ENCODE results near the gene NAAA. TPM values are rescaled to one million over a fixed set of nuclear protein-coding genes. Genes with fewer than 3 reads are reported as not detected.

The NAAA gene
- 10 to 100 TPM; 27.1 to 33.8 (median 30.4) TPM for total RNA-seq (2021; fragmentation: NEBNext Ultra II Directional; extraction: Animal tissue kit (Norgen Biotek cat#: 25700))
- long read RNA-seq, transcript NAAA-201 (11 exons, 1,900 nt), result major isoform, 16 of 52 reads
- long read RNA-seq, transcript NAAA-206 (9 exons, 1,300 nt), result minor isoform, 8 of 52 reads
- long read RNA-seq, partial matches to known transcripts, result 2 of 52 reads
- long read RNA-seq, other reads (novel, unspliced or antisense), result 23 of 52 reads

DNA sequence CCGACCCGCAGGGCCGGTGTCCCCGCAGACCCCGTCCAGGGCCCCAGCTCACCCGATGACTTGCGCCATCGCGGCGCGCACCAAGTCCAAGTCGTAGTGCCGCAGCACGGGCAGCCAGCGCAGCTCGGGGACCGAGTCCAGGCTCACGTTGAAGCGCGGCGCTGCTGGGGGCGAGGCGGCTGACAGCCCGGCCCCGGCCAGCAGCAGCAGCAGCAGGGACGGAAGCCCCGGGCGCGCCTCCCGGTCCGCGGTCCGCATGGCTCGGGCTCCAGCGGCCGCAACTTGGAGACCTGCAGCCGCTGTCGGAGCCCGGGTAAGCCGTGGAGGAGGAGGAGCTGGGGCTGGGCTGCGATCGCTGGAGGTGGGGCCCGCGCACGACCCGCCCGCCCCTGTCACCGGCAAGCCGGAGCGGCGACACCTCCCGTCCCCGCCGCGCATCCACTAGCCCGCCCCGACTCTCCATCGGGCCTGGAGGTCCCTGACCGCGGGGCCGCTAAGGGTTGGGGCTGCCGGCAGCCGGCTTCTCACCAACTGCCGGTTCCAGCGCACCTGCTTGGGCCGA lies at the start of gene NAAA:
TSS of gene NAAA (minus strand) at position 322 of the 562 bp plus-strand sequence. CDS start at position 258, 64 bp downstream.
- Mint-ChIP-seq H3K4me1 (ENCODE audit: low read depth) (peaks cover 21% of the 10 kb centered on the region), H3K27ac (peak within 1 kb of the TSS; percentile 88), H3K27me3 (ENCODE audit: insufficient read depth) (peaks cover 2% of the 10 kb centered on the region; the same call in 1 of the 2 replicates), H3K36me3 (ENCODE audit: low read depth) (peaks cover 4% of the 10 kb centered on the region; the same call in 1 of the 2 replicates), H3K9me3 (no peaks in the 10 kb centered on the region), H3K4me3 (peak within 1 kb of the TSS; percentile 96)
- TF ChIP-seq, protein P1, sequence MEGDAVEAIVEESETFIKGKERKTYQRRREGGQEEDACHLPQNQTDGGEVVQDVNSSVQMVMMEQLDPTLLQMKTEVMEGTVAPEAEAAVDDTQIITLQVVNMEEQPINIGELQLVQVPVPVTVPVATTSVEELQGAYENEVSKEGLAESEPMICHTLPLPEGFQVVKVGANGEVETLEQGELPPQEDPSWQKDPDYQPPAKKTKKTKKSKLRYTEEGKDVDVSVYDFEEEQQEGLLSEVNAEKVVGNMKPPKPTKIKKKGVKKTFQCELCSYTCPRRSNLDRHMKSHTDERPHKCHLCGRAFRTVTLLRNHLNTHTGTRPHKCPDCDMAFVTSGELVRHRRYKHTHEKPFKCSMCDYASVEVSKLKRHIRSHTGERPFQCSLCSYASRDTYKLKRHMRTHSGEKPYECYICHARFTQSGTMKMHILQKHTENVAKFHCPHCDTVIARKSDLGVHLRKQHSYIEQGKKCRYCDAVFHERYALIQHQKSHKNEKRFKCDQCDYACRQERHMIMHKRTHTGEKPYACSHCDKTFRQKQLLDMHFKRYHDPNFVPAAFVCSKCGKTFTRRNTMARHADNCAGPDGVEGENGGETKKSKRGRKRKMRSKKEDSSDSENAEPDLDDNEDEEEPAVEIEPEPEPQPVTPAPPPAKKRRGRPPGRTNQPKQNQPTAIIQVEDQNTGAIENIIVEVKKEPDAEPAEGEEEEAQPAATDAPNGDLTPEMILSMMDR (IDR thresholded peaks at IDR 0.05), result peak; percentile 58
- DNase-seq, result peak; percentile 67

- Mint-ChIP-seq H3K4me1 (ENCODE audit: low read depth) (peaks cover 23% of the 10 kb centered on the region), H3K27me3 (ENCODE audit: insufficient read depth) (peaks cover 2% of the 10 kb centered on the region; the same call in 1 of the 2 replicates), H3K9me3 (no peaks in the 10 kb centered on the region), H3K36me3 (ENCODE audit: low read depth) (peaks cover 16% of the 10 kb centered on the region), H3K27ac (peak overlapping the region; percentile 79), H3K4me3 (peak overlapping the region; percentile 93)
- DNase-seq, result no peak
- TF ChIP-seq, protein P1 (IDR thresholded peaks at IDR 0.05), result no peak
Measured at GRCh38 chr4:75989846-75990528, 49.2 kb upstream of the NAAA start.

GRCh38 chr4:75985116-75985515 lies 44.3 kb upstream of the NAAA start:
- H3K27me3 Mint-ChIP-seq (ENCODE audit: insufficient read depth), result peaks cover 2% of the 10 kb centered on the region; the same call in 1 of the 2 replicates
- H3K4me3 Mint-ChIP-seq, result no peak overlapping the region
- H3K4me1 Mint-ChIP-seq (ENCODE audit: low read depth), result peaks cover 23% of the 10 kb centered on the region
- TF ChIP-seq, protein P1 (IDR thresholded peaks at IDR 0.05), result no peak
- H3K9me3 Mint-ChIP-seq, result no peaks in the 10 kb centered on the region
- DNase-seq, result peak; percentile 95
- no peak overlapping the region for H3K27ac Mint-ChIP-seq
- H3K36me3 Mint-ChIP-seq (ENCODE audit: low read depth), result peaks cover 33% of the 10 kb centered on the region

DNA sequence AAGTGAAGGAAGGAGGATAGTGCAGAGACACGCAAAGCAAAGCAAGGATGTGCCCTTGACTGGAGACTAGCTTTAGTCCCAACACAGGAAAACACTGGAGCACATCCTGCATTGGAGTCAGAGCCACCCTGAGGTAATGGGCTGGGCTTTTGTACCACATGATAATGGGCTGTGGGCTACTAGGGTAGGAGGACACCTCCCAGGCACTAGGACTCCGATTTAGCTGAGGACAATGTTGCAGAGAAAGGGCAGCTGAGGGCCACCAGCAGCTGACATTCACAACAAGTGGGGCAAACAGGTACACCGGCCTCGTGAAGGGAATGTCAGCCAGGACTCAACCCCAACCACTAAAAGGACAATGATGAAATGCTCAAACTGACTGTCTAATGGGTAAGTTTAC lies 39.8 kb upstream of the NAAA start:
- Mint-ChIP-seq H3K27me3 (ENCODE audit: insufficient read depth) (no peaks in the 10 kb centered on the region), H3K9me3 (no peaks in the 10 kb centered on the region), H3K36me3 (ENCODE audit: low read depth) (peaks cover 39% of the 10 kb centered on the region), H3K27ac (no peak overlapping the region), H3K4me3 (no peak overlapping the region), H3K4me1 (ENCODE audit: low read depth) (no peaks in the 10 kb centered on the region)
- TF ChIP-seq, protein P1 (IDR thresholded peaks at IDR 0.05), result no peak
- DNase-seq, result no peak

- no peaks in the 10 kb centered on the region for H3K9me3 Mint-ChIP-seq
- DNase-seq, result no peak
- peaks cover 40% of the 10 kb centered on the region for H3K36me3 Mint-ChIP-seq (ENCODE audit: low read depth)
- no peaks in the 10 kb centered on the region for H3K4me1 Mint-ChIP-seq (ENCODE audit: low read depth)
- no peaks in the 10 kb centered on the region for H3K27me3 Mint-ChIP-seq (ENCODE audit: insufficient read depth)
- no peak overlapping the region for H3K27ac Mint-ChIP-seq
- TF ChIP-seq, protein P1 (IDR thresholded peaks at IDR 0.05), result no peak
- H3K4me3 Mint-ChIP-seq, result no peak overlapping the region
Measured at GRCh38 chr4:75976177-75976576, 35.4 kb upstream of the NAAA start.
